Heart right ventricle (tissue), 16 donors: ENCODE measurements around the gene NCMAP. TPM values are rescaled to one million over a fixed set of nuclear protein-coding genes. Genes with fewer than 3 reads are reported as not detected.

Experiments
- ATAC-seq, 8 donors: fragments of 200-7000 bp; cut with Tn5 transposase; one replicate each; pipeline ENCODE4 v1.9.1; 2020; ENCODE audit warnings: mild to moderate bottlenecking in 8 of 8, moderate library complexity in 8 of 8, moderate number of reproducible peaks in 1 of 8
- DNase-seq, 2 donors: peaks; one replicate each; pipeline ENCODE4 v3.0.0-alpha.2; 2020
- H3K27ac ChIP-seq, 10 donors: fragments of 200-600 bp; sonication (generic) in 2 of 10; one replicate each; pipeline versions ENCODE4 v1.5.0 to v1.8.0; 2020 to 2022; ENCODE audit warnings: mild to moderate bottlenecking in 3 of 10
- H3K27me3 ChIP-seq, 7 donors: fragments of 200-600 bp; one replicate each; pipeline ENCODE4 v1.8.0; 2021 to 2022; ENCODE audit warnings: mild to moderate bottlenecking in 2 of 7
- H3K36me3 ChIP-seq, 9 donors: fragments of 200-600 bp; sonication (generic) in 1 of 9; one replicate each; pipeline versions ENCODE4 v1.5.0 to v1.8.0; 2020 to 2022; ENCODE audit warnings: mild to moderate bottlenecking in 2 of 9
- H3K4me1 ChIP-seq, 9 donors: fragments of 200-600 bp; sonication (generic) in 1 of 9; one replicate each; pipeline versions ENCODE4 v1.5.0 to v1.8.0; 2020 to 2022; ENCODE audit warnings: mild to moderate bottlenecking in 4 of 9
- H3K4me3 ChIP-seq, 10 donors: fragments of 200-600 bp; sonication (generic) in 2 of 10; one replicate each; pipeline versions ENCODE4 v1.5.0 to v1.8.0; 2020 to 2022; ENCODE audit warnings: mild to moderate bottlenecking in 7 of 10, moderate library complexity in 2 of 10
- H3K9me3 ChIP-seq, 11 donors: fragments of 200-600 bp in 10 of 11; sonication (generic) in 2 of 11; one replicate each; pipeline versions ENCODE4 v1.5.0 to v1.8.0; 2013 to 2022; ENCODE audit warnings: mild to moderate bottlenecking in 2 of 11, control low read depth in 1 of 11, moderate library complexity in 1 of 11
- CTCF ChIP-seq, 9 donors: fragments of 200-600 bp; sonication (generic) in 2 of 9; IDR thresholded peaks; one replicate each; pipeline versions ENCODE4 v1.5.0 to v1.8.0; 2021 to 2022; ENCODE audit warnings: antibody characterized with exemption in 9 of 9, mild to moderate bottlenecking in 5 of 9, moderate library complexity in 1 of 9
- WGBS, 2 donors: extraction: QIAGEN DNeasy Blood & Tissue Kit; methylation state at CpG; one replicate each; pipeline ENCODE4 v1.1.7; 2013; ENCODE audit warnings: inconsistent platforms in 1 of 2; 5-methylcytosine and 5-hydroxymethylcytosine counted together
- intact Hi-C, 10 donors: fragments of 100-400 bp; cut with DNase I; formaldehyde crosslinking; loops; one replicate each; pipeline versions ENCODE4 v1.11.1 to v1.14.2; 2022
- polyA plus RNA-seq, 2 donors: library from polyadenylated mRNA; stranded (reverse); fragments of 200-250 nt; gene quantifications; one replicate each; pipeline ENCODE4 v1.2.3, GENCODE V29; 2013
- total RNA-seq, 10 donors: library from RNA; stranded (reverse); fragmentation: NEBNext Ultra II Directional in 3 of 10; extraction: Animal tissue kit (Norgen Biotek cat#: 25700) in 3 of 10; gene quantifications; one replicate each; pipeline versions ENCODE4 v1.2.1 to v1.2.4, GENCODE V29; 2021 to 2023
- donor health status: Arrhythmogenic right ventricular cardiomyopathy.
- donor health status: ischemic (EF 13 %, LVEDD 7.1; RV severe dilation, severe dysfunction).
- donor health status: healthy with polysubstance abuse.
- donor health status: DM: no; HTN: yes; CAD: no.
- donor health status: DM: no; HTN: no; CAD: no.
- donor health status: ischemic (EF 25% LVEDD 6.9; RV normal size, moderate dysfunction).
- donor health status: ischemic (EF 25% LVEDD 5.7; RV mildly dilated, moderate dysfunction).
- donor health status: healthy.
- donor health status: DM: yes; HTN: yes; CAD: no.
- donor health status: Ischemic cardiomyopathy.
- donor health status: ischemic (EF 35%, LVEDD 5.7; RV mildly dilated, moderate dysfunction).
- donor health status: nonischemic (EF 11% LVEDD 7.7; RV severe dilation, severe dysfunction).
- donor health status: DM: yes; HTN: yes; CAD: no.
- donor health status: PGD.
- donor health status: ischemic (EF 29% LVEDD 5.4; RV normal size, mild dysfunction).
- donor health status: nonischemic (EF 23%, LVEDD 6.1; RV moderate dilation, normal function).

Gene NCMAP
- total and polyA plus RNA-seq, 12 donors: 0.01 to 0.36 (median 0.10) TPM; not detected in 2

DNA sequence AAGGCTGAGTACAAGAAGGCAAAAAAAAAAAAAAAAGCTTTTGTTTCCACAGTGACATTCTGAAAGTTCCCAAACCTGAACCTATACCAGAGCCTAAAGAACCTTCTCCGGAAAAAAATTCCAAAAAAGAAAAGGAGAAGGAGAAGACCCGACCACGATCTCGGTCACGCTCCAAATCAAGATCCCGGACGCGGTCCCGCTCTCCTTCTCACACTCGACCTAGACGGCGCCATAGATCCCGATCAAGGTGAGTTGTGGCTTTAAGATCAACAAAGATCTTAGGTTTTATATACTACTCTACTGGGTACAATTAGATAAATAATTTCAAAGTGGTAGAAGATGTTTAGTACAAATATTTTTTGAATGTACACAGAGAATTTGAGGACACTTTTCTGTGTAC is 96.5 kb downstream of the NCMAP start:
- Histone ChIP-seq H3K27me3 (no peaks in the 10 kb centered on the region), H3K27ac (no peak overlapping the region), H3K9me3 (no peaks in the 10 kb centered on the region), H3K4me3 (no peak overlapping the region), H3K4me1 (no peaks in the 10 kb centered on the region), H3K36me3 (peaks cover 0 to 100% (median 97%) of the 10 kb centered on the region in 9 donors)
- DNase-seq: no peak
- intact Hi-C loops: loop anchor here in 3 of 10 donors (5.0 to 10.0 kb wide), 2 partner anchors 570 to 572 kb away; no protein-coding TSS in a partner anchor
- no peak for ATAC-seq
- TF ChIP-seq CTCF (IDR thresholded peaks at IDR 0.05): no peak
- WGBS, 2 donors: 96% methylated on average over 13 of the region's 13 CpGs

- DNase-seq: no peak
- Histone ChIP-seq H3K9me3 (no peaks in the 10 kb centered on the region), H3K4me3 (no peak overlapping the region), H3K4me1 (no peaks in the 10 kb centered on the region), H3K36me3 (peaks cover 0 to 100% (median 88%) of the 10 kb centered on the region in 9 donors), H3K27ac (no peak overlapping the region), H3K27me3 (no peaks in the 10 kb centered on the region)
- intact Hi-C loops: loop anchor here in 3 of 10 donors (5.0 to 10.0 kb wide), 2 partner anchors 568 to 571 kb away; no protein-coding TSS in a partner anchor
- WGBS, 2 donors: 96 to 99% methylated on average over 3 of the region's 3 CpGs
- ATAC-seq: no peak
- no peak for TF ChIP-seq CTCF (IDR thresholded peaks at IDR 0.05)
Observed at GRCh38 chr1:24654010-24654409, 98.1 kb downstream of the NCMAP start.

DNA sequence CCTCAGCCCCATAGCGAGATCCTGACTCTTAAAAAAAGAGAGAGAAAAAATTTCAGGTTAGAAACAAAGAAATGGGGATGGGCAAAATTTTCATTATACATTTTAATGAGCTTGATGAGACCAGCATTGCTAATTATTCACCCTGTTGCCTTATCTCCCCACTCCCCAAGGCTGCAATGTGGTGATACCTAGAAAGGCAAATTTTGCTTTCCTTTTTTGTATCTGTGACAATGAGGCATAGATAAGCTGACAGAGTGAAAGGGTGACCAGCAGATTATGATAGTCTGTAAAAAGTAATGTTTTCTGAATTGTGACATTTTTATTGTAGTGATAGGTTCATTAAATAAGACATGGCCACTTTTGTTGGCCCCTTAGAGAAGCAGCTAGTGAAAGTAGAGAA is 100.2 kb downstream of the NCMAP start:
- Histone ChIP-seq H3K4me3 (no peak overlapping the region), H3K36me3 (peaks cover under 1 to 100% (median 79%) of the 10 kb centered on the region in 9 donors), H3K4me1 (peaks cover 0 to 3% (median 0%) of the 10 kb centered on the region in 9 donors), H3K27me3 (no peaks in the 10 kb centered on the region), H3K9me3 (no peaks in the 10 kb centered on the region), H3K27ac (no peak overlapping the region)
- ATAC-seq (no peak), DNase-seq (no peak)
- TF ChIP-seq CTCF (IDR thresholded peaks at IDR 0.05): no peak
- 92 to 97% methylated on average over 1 of the region's 1 CpG for WGBS, 2 donors
- intact Hi-C loops: loop anchor here in 2 of 10 donors (10.0 kb wide), 1 partner anchor 569 kb away; no protein-coding TSS in a partner anchor

GRCh38 chr1:24657781-24658180 is 101.9 kb downstream of the NCMAP start:
- 96 to 98% methylated on average over 3 of the region's 3 CpGs for WGBS, 2 donors
- ATAC-seq: no peak
- Histone ChIP-seq H3K4me3 (no peak overlapping the region), H3K36me3 (peaks cover 5 to 100% (median 79%) of the 10 kb centered on the region in 9 donors), H3K27me3 (no peaks in the 10 kb centered on the region), H3K27ac (no peak overlapping the region), H3K4me1 (peaks cover 0 to 3% (median 0%) of the 10 kb centered on the region in 9 donors), H3K9me3 (no peaks in the 10 kb centered on the region)
- TF ChIP-seq CTCF (IDR thresholded peaks at IDR 0.05): no peak
- intact Hi-C loops: loop anchor here in 2 of 10 donors (10.0 kb wide), 1 partner anchor 567 kb away; no protein-coding TSS in a partner anchor
- DNase-seq: no peak

Other genes starting within 250 kb of the NCMAP start
- not detected for gene GRHL3, start 236.7 kb upstream of the NCMAP start, total RNA-seq
- under 1 TPM in 1 of 2 donors, not detected in 1; 0.03 TPM for gene GRHL3, start 236.7 kb upstream of the NCMAP start, polyA plus RNA-seq
- 1 to 10 TPM; 2.7 to 6.6 (median 4.5) TPM for gene STPG1, start 142.3 kb upstream of the NCMAP start, total RNA-seq
- 1 to 10 TPM; 3.3 to 5.7 TPM for gene STPG1, start 142.3 kb upstream of the NCMAP start, polyA plus RNA-seq
- 10 to 100 TPM; 21.5 to 44.9 (median 27.2) TPM for gene NIPAL3, start 140.3 kb upstream of the NCMAP start, total RNA-seq
- gene NIPAL3, start 140.3 kb upstream of the NCMAP start, polyA plus RNA-seq: 1 to 10 TPM; 5.3 to 9.8 TPM
- gene RCAN3, start 53.3 kb upstream of the NCMAP start, total RNA-seq: 1 to 10 TPM; 3.6 to 7.9 (median 5.8) TPM
- 1 to 10 TPM; 2.3 to 3.1 TPM for gene RCAN3, start 53.3 kb upstream of the NCMAP start, polyA plus RNA-seq
- 10 to 100 TPM; 54.4 to 82.9 (median 75.8) TPM for gene SRRM1, start 87.2 kb downstream of the NCMAP start, total RNA-seq
- gene SRRM1, start 87.2 kb downstream of the NCMAP start, polyA plus RNA-seq: 10 to 100 TPM; 26.0 to 83.0 TPM
- gene CLIC4, start 189.4 kb downstream of the NCMAP start, total RNA-seq: 100 to 1,000 TPM; 256 to 511 (median 353) TPM
- 100 to 1,000 TPM in 1 of 2 donors, 10 to 100 TPM in 1; 90.8 to 308 TPM for gene CLIC4, start 189.4 kb downstream of the NCMAP start, polyA plus RNA-seq